GM18951 (cell line): ENCODE results near the gene ADAM20.

ENCODE experiments used
- POLR2A ChIP-seq: IDR thresholded peaks from 4 replicates; pipeline ENCODE4 v1.6.1; 2011; ENCODE audit warnings: mild to moderate bottlenecking; ENCODE audit not compliant: insufficient read length, insufficient read depth; ENCODE audit errors: extremely low read depth
- in situ Hi-C: fragments of 300-500 bp; cut with MboI; formaldehyde crosslinking; loops from one replicate; pipeline ENCODE4 v1.12.0; 2022; ENCODE audit warnings: low sequenced_read_pairs, mixed read lengths, inconsistent platforms; ENCODE audit not compliant: unreplicated experiment

Gene ADAM20

GRCh38 chr14:70534904-70535303 lies at the start of gene ADAM20:
ADAM20 (minus strand) TSS chr14:70535004; CDS start chr14:70524757, 10,247 bp downstream.
- in situ Hi-C loops, result no loop called here
- no peak for TF ChIP-seq POLR2A

- TF ChIP-seq POLR2A, result no peak
- in situ Hi-C loops, result no loop called here
These were observed 42.1 kb upstream of the ADAM20 start for GRCh38 chr14:70576891-70577290.

- TF ChIP-seq POLR2A, result no peak
- in situ Hi-C loops, result no loop called here
These were observed 38.2 kb upstream of the ADAM20 start for GRCh38 chr14:70573050-70573449.

GRCh38 chr14:70571139-70571538 lies 36.3 kb upstream of the ADAM20 start:
- in situ Hi-C loops, result no loop called here
- TF ChIP-seq POLR2A, result no peak

GRCh38 chr14:70567791-70568190 lies 33.0 kb upstream of the ADAM20 start:
- no peak for TF ChIP-seq POLR2A
- in situ Hi-C loops, result no loop called here

GRCh38 chr14:70563869-70564268 lies 29.1 kb upstream of the ADAM20 start:
- no peak for TF ChIP-seq POLR2A
- in situ Hi-C loops, result no loop called here

GRCh38 chr14:70563417-70563816 lies 28.6 kb upstream of the ADAM20 start:
- in situ Hi-C loops, result no loop called here
- no peak for TF ChIP-seq POLR2A

GRCh38 chr14:70558356-70558755 lies 23.6 kb upstream of the ADAM20 start:
- no peak for TF ChIP-seq POLR2A
- in situ Hi-C loops, result no loop called here

GRCh38 chr14:70555890-70556289 lies 21.1 kb upstream of the ADAM20 start:
- in situ Hi-C loops, result no loop called here
- no peak for TF ChIP-seq POLR2A

GRCh38 chr14:70538087-70538486 lies 3.3 kb upstream of the ADAM20 start:
- in situ Hi-C loops, result no loop called here

GRCh38 chr14:70536830-70537229 lies 2.0 kb upstream of the ADAM20 start:
- TF ChIP-seq POLR2A, result no peak
- in situ Hi-C loops, result no loop called here

More at GRCh38 chr14:70538087-70538486, 3.3 kb upstream of the ADAM20 start:
- TF ChIP-seq POLR2A, result no peak

GRCh38 chr14:70530417-70530816 lies 4.4 kb downstream of the ADAM20 start:
- no peak for TF ChIP-seq POLR2A
- in situ Hi-C loops, result no loop called here

GRCh38 chr14:70527501-70528105 lies 7.2 kb downstream of the ADAM20 start:
- in situ Hi-C loops, result no loop called here
- TF ChIP-seq POLR2A, result no peak

- in situ Hi-C loops, result no loop called here
- no peak for TF ChIP-seq POLR2A
These were observed 9.1 kb downstream of the ADAM20 start for GRCh38 chr14:70525691-70526090.

GRCh38 chr14:70515811-70516210 lies 19.0 kb downstream of the ADAM20 start:
- in situ Hi-C loops, result no loop called here
- TF ChIP-seq POLR2A, result no peak
